Neural progenitor cell (in vitro differentiated cells): ENCODE results near the gene ZMYM4. TPM values are rescaled to one million over a fixed set of nuclear protein-coding genes. Genes with fewer than 3 reads are reported as not detected.

Experiments used
- DNase-seq: peaks from one replicate; pipeline ENCODE4 v3.0.0-alpha.2; 2016; ENCODE audit warnings: low spot score
- H2AFZ ChIP-seq: fragments of 200-600 bp; sonication (generic); replicated peaks from 2 replicates; pipeline ENCODE4 v1.6.1; 2016; ENCODE audit warnings: antibody characterized with exemption
- H3F3A ChIP-seq: fragments of 200-600 bp; sonication (generic); 2 replicates; pipeline ENCODE4 v1.6.1; 2016; ENCODE audit warnings: antibody characterized with exemption, low read depth
- H3K27ac ChIP-seq: fragments of 200-600 bp; sonication (generic); 2 replicates; pipeline ENCODE4 v1.5.1; 2016; ENCODE audit warnings: mild to moderate bottlenecking
- H3K27me3 ChIP-seq: fragments of 200-600 bp; sonication (generic); 2 replicates; pipeline ENCODE4 v1.6.1; 2016; ENCODE audit warnings: mild to moderate bottlenecking, moderate library complexity
- H3K36me3 ChIP-seq: fragments of 200-600 bp; sonication (generic); 2 replicates; pipeline ENCODE4 v1.5.1; 2016
- H3K4me1 ChIP-seq: fragments of 200-600 bp; sonication (generic); 2 replicates; pipeline ENCODE4 v1.6.1; 2016; ENCODE audit warnings: mixed run types
- H3K4me2 ChIP-seq: fragments of 200-600 bp; sonication (generic); 2 replicates; pipeline ENCODE4 v1.6.1; 2016
- H3K4me3 ChIP-seq: fragments of 200-600 bp; sonication (generic); 2 replicates; pipeline ENCODE4 v1.5.1; 2016
- H3K79me2 ChIP-seq: fragments of 200-600 bp; sonication (generic); 2 replicates; pipeline ENCODE4 v1.6.1; 2016; ENCODE audit warnings: low read depth
- H3K9ac ChIP-seq: fragments of 200-600 bp; sonication (generic); 2 replicates; pipeline ENCODE4 v1.6.1; 2016
- H3K9me3 ChIP-seq: fragments of 200-600 bp; sonication (generic); 2 replicates; pipeline ENCODE4 v1.5.1; 2016; ENCODE audit warnings: low read depth
- H4K20me1 ChIP-seq: fragments of 200-600 bp; sonication (generic); 2 replicates; pipeline ENCODE4 v1.6.1; 2016; ENCODE audit warnings: low read depth
- H3K27ac Mint-ChIP-seq: 3 replicates; pipeline ENCODE4 v1.8.0; 2021; ENCODE audit warnings: mixed read lengths
- H3K27me3 Mint-ChIP-seq: 2 replicates; pipeline ENCODE4 v1.8.0; 2022; ENCODE audit warnings: low read depth, mild to moderate bottlenecking, inconsistent platforms, moderate library complexity, mixed read lengths; ENCODE audit not compliant: insufficient read depth
- H3K36me3 Mint-ChIP-seq: 3 replicates; pipeline ENCODE4 v1.8.0; 2021; ENCODE audit warnings: mixed read lengths
- H3K4me1 Mint-ChIP-seq: 3 replicates; pipeline ENCODE4 v1.8.0; 2021; ENCODE audit warnings: mixed read lengths
- H3K4me3 Mint-ChIP-seq: 3 replicates; pipeline ENCODE4 v1.8.0; 2021; ENCODE audit warnings: mild to moderate bottlenecking, moderate library complexity, mixed read lengths
- H3K9me3 Mint-ChIP-seq: 3 replicates; pipeline ENCODE4 v1.8.0; 2020; ENCODE audit warnings: mixed read lengths
- CTCF ChIP-seq: fragments of 200-600 bp; sonication (generic); IDR thresholded peaks from 2 replicates; pipeline ENCODE4 v1.5.1; 2017; ENCODE audit warnings: antibody characterized with exemption, mild to moderate bottlenecking
- EZH2 ChIP-seq: fragments of 200-600 bp; sonication (generic); IDR thresholded peaks from 2 replicates; pipeline ENCODE4 v1.6.1; 2017; ENCODE audit warnings: antibody characterized with exemption, mild to moderate bottlenecking, moderate library complexity
- EZH2phosphoT487 ChIP-seq: fragments of 200-600 bp; sonication (generic); IDR thresholded peaks from 2 replicates; pipeline ENCODE4 v1.6.1; 2017; ENCODE audit warnings: antibody characterized with exemption
- total RNA-seq: library from RNA; depleted of rRNA; stranded (reverse); fragments of >200 nt; gene quantifications from 2 replicates; pipeline ENCODE4 v1.2.3, GENCODE V29; 2015; ENCODE audit warnings: low replicate concordance

ZMYM4 gene
- total RNA-seq, 1 donor from 2014 or later: 106 TPM

GRCh38 chr1:35305383-35305782, 36.9 kb downstream of the ZMYM4 start:
- Histone ChIP-seq H3K4me3 (no peak overlapping the region), H3K4me1 (no peaks in the 10 kb centered on the region), H3K27ac (no peak overlapping the region), H2AFZ (no peak overlapping the region), H3K36me3 (peaks cover 5% of the 10 kb centered on the region), H3K79me2 (peaks cover 96% of the 10 kb centered on the region), H3K9me3 (no peaks in the 10 kb centered on the region), H3K4me2 (no peak overlapping the region), H3K9ac (no peak overlapping the region), H3F3A (no peaks in the 10 kb centered on the region), H3K27me3 (no peaks in the 10 kb centered on the region), H4K20me1 (peaks cover 47% of the 10 kb centered on the region)
- Mint-ChIP-seq H3K27ac (no peak overlapping the region), H3K4me3 (no peak overlapping the region), H3K36me3 (peaks cover 14% of the 10 kb centered on the region), H3K27me3 (peaks cover 3% of the 10 kb centered on the region), H3K9me3 (no peaks in the 10 kb centered on the region), H3K4me1 (peaks cover 3% of the 10 kb centered on the region)
- no peak for TF ChIP-seq EZH2
- no peak for TF ChIP-seq EZH2phosphoT487
- no peak for TF ChIP-seq CTCF
- no peak for DNase-seq

- peaks cover 32% of the 10 kb centered on the region for H4K20me1 ChIP-seq
- H3K4me1 Mint-ChIP-seq: no peaks in the 10 kb centered on the region
- H3K27ac Mint-ChIP-seq: no peak overlapping the region
- no peak overlapping the region for H3K27ac ChIP-seq
- no peaks in the 10 kb centered on the region for H3K9me3 ChIP-seq
- H3K9me3 Mint-ChIP-seq: no peaks in the 10 kb centered on the region
- H3K27me3 ChIP-seq: no peaks in the 10 kb centered on the region
- no peak for DNase-seq
- H3K4me1 ChIP-seq: no peaks in the 10 kb centered on the region
- H3K4me3 ChIP-seq: no peak overlapping the region
- no peak overlapping the region for H2AFZ ChIP-seq
- no peak overlapping the region for H3K4me3 Mint-ChIP-seq
- H3F3A ChIP-seq: no peaks in the 10 kb centered on the region
- peaks cover 98% of the 10 kb centered on the region for H3K79me2 ChIP-seq
- H3K9ac ChIP-seq: no peak overlapping the region
- TF ChIP-seq EZH2phosphoT487: no peak
- no peak for TF ChIP-seq EZH2
- TF ChIP-seq CTCF: no peak
- H3K4me2 ChIP-seq: no peak overlapping the region
- H3K36me3 Mint-ChIP-seq: peaks cover 31% of the 10 kb centered on the region
- peaks cover 6% of the 10 kb centered on the region for H3K36me3 ChIP-seq
- H3K27me3 Mint-ChIP-seq: no peaks in the 10 kb centered on the region
Measured at GRCh38 chr1:35315649-35316048, 47.1 kb downstream of the ZMYM4 start.

- H3K4me3 Mint-ChIP-seq: no peak overlapping the region
- no peaks in the 10 kb centered on the region for H3K27me3 ChIP-seq
- H3K4me1 ChIP-seq: no peaks in the 10 kb centered on the region
- H3K36me3 Mint-ChIP-seq: peaks cover 29% of the 10 kb centered on the region
- no peaks in the 10 kb centered on the region for H3K9me3 Mint-ChIP-seq
- no peak overlapping the region for H3K4me2 ChIP-seq
- DNase-seq: no peak
- no peaks in the 10 kb centered on the region for H3F3A ChIP-seq
- H3K9me3 ChIP-seq: no peaks in the 10 kb centered on the region
- peaks cover 98% of the 10 kb centered on the region for H3K79me2 ChIP-seq
- H3K27ac Mint-ChIP-seq: no peak overlapping the region
- no peak overlapping the region for H2AFZ ChIP-seq
- H3K36me3 ChIP-seq: peaks cover 6% of the 10 kb centered on the region
- no peaks in the 10 kb centered on the region for H3K27me3 Mint-ChIP-seq
- no peaks in the 10 kb centered on the region for H3K4me1 Mint-ChIP-seq
- H3K9ac ChIP-seq: no peak overlapping the region
- TF ChIP-seq CTCF (no peak), EZH2phosphoT487 (no peak), EZH2 (no peak)
- no peak overlapping the region for H3K27ac ChIP-seq
- peaks cover 38% of the 10 kb centered on the region for H4K20me1 ChIP-seq
- no peak overlapping the region for H3K4me3 ChIP-seq
Measured at GRCh38 chr1:35316264-35316663, 47.8 kb downstream of the ZMYM4 start.
